Smooth muscle cell (in vitro differentiated cells): ENCODE results near the gene CAV2. TPM values are rescaled to one million over a fixed set of nuclear protein-coding genes. Genes with fewer than 3 reads are reported as not detected.

Experiments
- DNase-seq: peaks from one replicate; lab custom pipeline; 2025; ENCODE audit not compliant: unreplicated experiment; lab: John Stamatoyannopoulos, UW
- H2AFZ ChIP-seq: fragments of 200-600 bp; sonication (generic); 2 replicates; pipeline ENCODE4 v1.6.0; 2016; ENCODE audit warnings: antibody characterized with exemption, low read depth, mild to moderate bottlenecking
- H3F3A ChIP-seq: fragments of 200-600 bp; sonication (generic); 2 replicates; pipeline ENCODE4 v1.6.0; 2017; ENCODE audit warnings: antibody characterized with exemption, low read depth
- H3K27ac ChIP-seq: fragments of 200-600 bp; sonication (generic); 2 replicates; pipeline ENCODE4 v1.5.1; 2016; ENCODE audit warnings: low read depth, mild to moderate bottlenecking
- H3K27me3 ChIP-seq: fragments of 200-600 bp; sonication (generic); 2 replicates; pipeline ENCODE4 v1.6.1; 2016; ENCODE audit warnings: low read depth, mild to moderate bottlenecking
- H3K36me3 ChIP-seq: fragments of 200-600 bp; sonication (generic); 2 replicates; pipeline ENCODE4 v1.5.1; 2016; ENCODE audit warnings: low read depth
- H3K4me1 ChIP-seq: fragments of 200-600 bp; sonication (generic); 2 replicates; pipeline ENCODE4 v1.5.1; 2016; ENCODE audit warnings: low read depth
- H3K4me2 ChIP-seq: fragments of 200-600 bp; sonication (generic); 2 replicates; pipeline ENCODE4 v1.6.0; 2016; ENCODE audit warnings: mild to moderate bottlenecking
- H3K4me3 ChIP-seq: fragments of 200-600 bp; sonication (generic); 2 replicates; pipeline ENCODE4 v1.5.1; 2016; ENCODE audit warnings: mild to moderate bottlenecking
- H3K79me2 ChIP-seq: fragments of 200-600 bp; sonication (generic); 2 replicates; pipeline ENCODE4 v1.6.0; 2016; ENCODE audit warnings: low read depth, mild to moderate bottlenecking
- H3K9ac ChIP-seq: fragments of 200-600 bp; sonication (generic); 2 replicates; pipeline ENCODE4 v1.6.0; 2016; ENCODE audit warnings: low read depth
- H3K9me3 ChIP-seq: fragments of 200-600 bp; sonication (generic); replicated peaks from 2 replicates; pipeline ENCODE4 v1.5.1; 2016; ENCODE audit warnings: low read depth
- H4K20me1 ChIP-seq: fragments of 200-600 bp; sonication (generic); 2 replicates; pipeline ENCODE4 v1.6.0; 2016; ENCODE audit warnings: low read depth
- CTCF ChIP-seq: fragments of 200-600 bp; sonication (generic); IDR thresholded peaks from 2 replicates; pipeline ENCODE4 v1.5.1; 2017; ENCODE audit warnings: borderline replicate concordance, mild to moderate bottlenecking, antibody characterized with exemption; ENCODE audit not compliant: insufficient read depth, poor library complexity, severe bottlenecking
- WGBS: methylation state at CpG from one replicate; pipeline ENCODE4 v1.1.7; 2016; ENCODE audit warnings: low lambda C conversion rate; 5-methylcytosine and 5-hydroxymethylcytosine counted together
- polyA plus RNA-seq: library from polyadenylated mRNA; unstranded; fragments of >200 nt; fragmentation: Nextera tagmentation; extraction: Ambion mirVana; gene quantifications from 2 replicates; pipeline ENCODE4 v1.2.1, GENCODE V29; 2016
- total RNA-seq: library from RNA; depleted of rRNA; stranded (reverse); fragments of >200 nt; gene quantifications from 2 replicates; pipeline ENCODE4 v1.2.3, GENCODE V29; 2014

The CAV2 gene
- total and polyA plus RNA-seq, 2 experiments from 2014 or later: 38.8 to 68.0 TPM

DNA sequence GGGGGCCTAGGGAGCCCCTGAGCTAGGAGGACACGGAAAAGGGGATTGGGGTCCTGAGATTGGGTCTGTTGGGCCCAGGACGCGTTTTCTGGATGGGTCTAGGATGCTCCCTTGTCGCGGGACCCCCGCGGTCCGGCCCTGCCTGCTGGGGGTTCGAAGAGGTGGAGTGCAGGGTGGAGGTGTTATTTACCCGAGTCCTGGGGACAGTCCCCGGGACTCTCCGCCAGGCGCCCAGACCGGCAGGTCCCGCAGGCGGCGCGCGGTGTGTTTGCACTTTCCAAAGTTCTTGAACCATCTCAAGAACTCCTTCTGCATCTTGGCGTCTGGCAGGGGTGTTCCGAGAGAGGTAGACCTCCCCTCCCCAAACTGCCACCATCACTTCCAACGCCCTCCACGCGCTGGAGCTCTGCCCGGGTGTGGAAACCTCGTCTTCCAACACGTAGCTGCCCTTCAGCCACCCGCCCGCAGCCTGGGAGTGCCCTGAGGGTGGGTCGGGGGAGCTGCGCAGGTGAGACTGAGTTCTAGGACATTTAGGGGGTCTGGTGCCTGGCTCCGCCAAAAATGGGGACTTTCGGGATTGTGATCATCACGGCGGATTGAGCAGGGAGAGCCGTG lies 25.9 kb downstream of the CAV2 start:
- Histone ChIP-seq H3F3A (no peaks in the 10 kb centered on the region), H4K20me1 (no peaks in the 10 kb centered on the region), H3K27ac (peak overlapping the region; percentile 77), H3K4me2 (peak overlapping the region; percentile 97), H2AFZ (peak overlapping the region; percentile 93), H3K36me3 (no peaks in the 10 kb centered on the region), H3K9ac (peak overlapping the region; percentile 71), H3K4me3 (peak overlapping the region; percentile 62), H3K9me3 (no peaks in the 10 kb centered on the region), H3K79me2 (peaks cover 12% of the 10 kb centered on the region), H3K27me3 (no peaks in the 10 kb centered on the region), H3K4me1 (peaks cover 9% of the 10 kb centered on the region)
- DNase-seq: peak; percentile 19
- no peak for TF ChIP-seq CTCF
- 1% methylated on average over 36 of the region's 36 CpGs for WGBS

DNA sequence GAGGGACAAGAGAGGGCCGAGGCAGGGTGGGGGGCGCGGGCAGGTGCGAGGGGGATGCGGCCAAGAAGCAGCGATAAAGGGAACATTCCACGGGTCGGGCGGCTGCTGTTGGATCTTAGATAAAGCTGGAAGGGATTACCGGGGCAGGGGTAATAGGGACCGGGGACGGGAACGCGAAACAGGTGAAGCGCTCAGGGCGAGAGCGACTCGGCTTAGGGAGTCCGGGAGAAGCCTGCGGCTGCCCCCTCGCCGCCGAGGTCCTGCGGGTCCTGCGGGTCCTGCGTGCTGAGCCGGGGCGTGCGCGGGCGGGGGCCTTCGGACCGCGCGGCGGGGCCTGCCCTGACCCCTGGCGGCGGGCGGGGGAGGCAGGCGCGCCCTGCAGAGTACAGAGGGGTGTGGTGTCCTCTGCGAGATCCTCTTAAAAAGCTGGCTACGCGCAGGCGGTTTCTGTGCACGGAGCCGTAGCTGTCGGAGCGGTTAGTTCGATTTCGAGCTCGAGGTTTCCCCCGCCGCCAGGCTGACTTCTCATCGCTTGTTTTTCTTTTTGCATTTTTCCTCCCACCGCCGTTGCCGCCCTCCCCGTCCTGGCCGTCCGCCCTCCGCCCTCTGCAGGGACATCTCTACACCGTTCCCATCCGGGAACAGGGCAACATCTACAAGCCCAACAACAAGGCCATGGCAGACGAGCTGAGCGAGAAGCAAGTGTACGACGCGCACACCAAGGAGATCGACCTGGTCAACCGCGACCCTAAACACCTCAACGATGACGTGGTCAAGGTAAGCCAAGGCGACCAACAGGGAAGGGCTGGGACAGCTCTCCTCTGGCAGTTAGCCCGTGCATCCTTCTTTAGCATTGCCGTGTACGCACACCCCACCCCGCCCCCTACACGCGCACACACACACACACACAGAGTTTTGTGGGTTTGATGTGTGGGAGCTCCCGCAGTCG lies 26.6 kb downstream of the CAV2 start:
- Histone ChIP-seq H3K4me1 (peaks cover 9% of the 10 kb centered on the region), H3K4me3 (peak overlapping the region; percentile 62), H3K4me2 (peak overlapping the region; percentile 97), H3K27me3 (no peaks in the 10 kb centered on the region), H3F3A (no peaks in the 10 kb centered on the region), H3K36me3 (no peaks in the 10 kb centered on the region), H3K79me2 (peaks cover 15% of the 10 kb centered on the region), H3K27ac (peak overlapping the region; percentile 96), H4K20me1 (no peaks in the 10 kb centered on the region), H2AFZ (peak overlapping the region; percentile 93), H3K9ac (peak overlapping the region; percentile 71), H3K9me3 (no peaks in the 10 kb centered on the region)
- TF ChIP-seq CTCF: peak; percentile 85
- WGBS: 2% methylated on average over 68 of the region's 83 CpGs
- peak; percentile 35 for DNase-seq

GRCh38 chr7:116526897-116527296 lies 27.4 kb downstream of the CAV2 start:
- no peaks in the 10 kb centered on the region for H4K20me1 ChIP-seq
- peak overlapping the region; percentile 97 for H3K4me2 ChIP-seq
- H3K27ac ChIP-seq: peak overlapping the region; percentile 96
- H2AFZ ChIP-seq: no peak overlapping the region
- DNase-seq: no peak
- peaks cover 9% of the 10 kb centered on the region for H3K4me1 ChIP-seq
- peak overlapping the region; percentile 62 for H3K4me3 ChIP-seq
- H3K9me3 ChIP-seq: no peaks in the 10 kb centered on the region
- peaks cover 16% of the 10 kb centered on the region for H3K79me2 ChIP-seq
- no peaks in the 10 kb centered on the region for H3K36me3 ChIP-seq
- 27% methylated on average over 5 of the region's 5 CpGs for WGBS
- no peak overlapping the region for H3K9ac ChIP-seq
- TF ChIP-seq CTCF: no peak
- H3K27me3 ChIP-seq: no peaks in the 10 kb centered on the region
- no peaks in the 10 kb centered on the region for H3F3A ChIP-seq
